ENCODE measurements around the gene GLIS1. TPM values are rescaled to one million over a fixed set of nuclear protein-coding genes. Genes with fewer than 3 reads are reported as not detected.

Gene GLIS1
- total RNA-seq, 1 donor from 2014 or later, result 0.16 TPM

- no peak for DNase-seq
- Histone ChIP-seq H3K4me3 (no peak overlapping the region), H3K9me3 (replicated peaks) (no peaks in the 10 kb centered on the region), H3K4me1 (peaks cover 39% of the 10 kb centered on the region), H3K27me3 (ENCODE audit: low read depth) (peaks cover 5% of the 10 kb centered on the region), H3K36me3 (no peaks in the 10 kb centered on the region), H3K27ac (replicated peaks) (no peak overlapping the region)
- no peak for TF ChIP-seq CTCF (IDR thresholded peaks at IDR 0.05; ENCODE audit: borderline replicate concordance)
- intact Hi-C loops (cut with micrococcal nuclease), result no loop called here
Measured at GRCh38 chr1:53521924-53522552, 216.9 kb downstream of the GLIS1 start.

- no peak overlapping the region for H3K4me3 ChIP-seq
- no peaks in the 10 kb centered on the region for H3K36me3 ChIP-seq
- no peak overlapping the region for H3K27ac ChIP-seq (replicated peaks)
- TF ChIP-seq CTCF (IDR thresholded peaks at IDR 0.05; ENCODE audit: borderline replicate concordance), result no peak
- H3K4me1 ChIP-seq, result peaks cover 26% of the 10 kb centered on the region
- no peak for DNase-seq
- H3K27me3 ChIP-seq (ENCODE audit: low read depth), result no peaks in the 10 kb centered on the region
- no peaks in the 10 kb centered on the region for H3K9me3 ChIP-seq (replicated peaks)
- intact Hi-C loops (cut with micrococcal nuclease), result no loop called here
Measured at GRCh38 chr1:53520481-53520880, 218.5 kb downstream of the GLIS1 start.

- intact Hi-C loops (cut with micrococcal nuclease), result no loop called here
- Histone ChIP-seq H3K27me3 (ENCODE audit: low read depth) (no peaks in the 10 kb centered on the region), H3K4me3 (no peak overlapping the region), H3K9me3 (replicated peaks) (no peaks in the 10 kb centered on the region), H3K36me3 (no peaks in the 10 kb centered on the region), H3K27ac (replicated peaks) (no peak overlapping the region), H3K4me1 (peaks cover 17% of the 10 kb centered on the region)
- no peak for TF ChIP-seq CTCF (IDR thresholded peaks at IDR 0.05; ENCODE audit: borderline replicate concordance)
- DNase-seq, result no peak
Measured at GRCh38 chr1:53519421-53519820, 219.5 kb downstream of the GLIS1 start.

GRCh38 chr1:53518775-53519174 lies 220.2 kb downstream of the GLIS1 start:
- Histone ChIP-seq H3K27ac (replicated peaks) (no peak overlapping the region), H3K9me3 (replicated peaks) (no peaks in the 10 kb centered on the region), H3K36me3 (no peaks in the 10 kb centered on the region), H3K27me3 (ENCODE audit: low read depth) (no peaks in the 10 kb centered on the region), H3K4me3 (no peak overlapping the region), H3K4me1 (peaks cover 17% of the 10 kb centered on the region)
- no peak for DNase-seq
- intact Hi-C loops (cut with micrococcal nuclease), result no loop called here
- TF ChIP-seq CTCF (IDR thresholded peaks at IDR 0.05; ENCODE audit: borderline replicate concordance), result no peak

GRCh38 chr1:53517821-53518352 lies 221.1 kb downstream of the GLIS1 start:
- TF ChIP-seq CTCF (IDR thresholded peaks at IDR 0.05; ENCODE audit: borderline replicate concordance), result no peak
- intact Hi-C loops (cut with micrococcal nuclease), result no loop called here
- no peak for DNase-seq

More at GRCh38 chr1:53517821-53518352, 221.1 kb downstream of the GLIS1 start:
- H3K9me3 ChIP-seq (replicated peaks), result no peaks in the 10 kb centered on the region
- H3K27me3 ChIP-seq (ENCODE audit: low read depth), result no peaks in the 10 kb centered on the region
- H3K4me1 ChIP-seq, result peaks cover 17% of the 10 kb centered on the region
- H3K36me3 ChIP-seq, result no peaks in the 10 kb centered on the region
- H3K4me3 ChIP-seq, result no peak overlapping the region
- H3K27ac ChIP-seq (replicated peaks), result no peak overlapping the region
